Breast epithelium (tissue), 4 donors: ENCODE measurements around the gene ZNF263. TPM values are rescaled to one million over a fixed set of nuclear protein-coding genes. Genes with fewer than 3 reads are reported as not detected.

Experiments
- DNase-seq, 2 donors: peaks; one replicate each; pipeline ENCODE4 v3.0.0-alpha.2; 2019; ENCODE audit warnings: low spot score in 2 of 2
- H3K27ac ChIP-seq, 2 donors: fragments of 200-600 bp; sonication (generic) in 1 of 2; one replicate each; pipeline ENCODE4 v1.5.1; 2016 to 2019; ENCODE audit warnings: mild to moderate bottlenecking in 1 of 2
- H3K27me3 ChIP-seq, 2 donors: fragments of 200-600 bp; sonication (generic) in 1 of 2; one replicate each; pipeline versions ENCODE4 v1.5.1 to v1.6.0; 2017 to 2019; ENCODE audit warnings: control low read depth in 1 of 2, mild to moderate bottlenecking in 1 of 2
- H3K36me3 ChIP-seq: fragments of 200-600 bp; one replicate; pipeline ENCODE4 v1.5.1; 2019
- H3K4me1 ChIP-seq, 2 donors: fragments of 200-600 bp; sonication (generic); one replicate each; pipeline ENCODE4 v1.5.1; 2016 to 2019; ENCODE audit warnings: control low read depth in 1 of 2
- H3K4me3 ChIP-seq, 3 donors: fragments of 200-600 bp; sonication (generic); 1 replicate in 2 of 3; 2 replicates in 1 of 3; pipeline ENCODE4 v1.5.1; 2016 to 2019; ENCODE audit warnings: mild to moderate bottlenecking in 3 of 3, moderate library complexity in 2 of 3
- H3K9me3 ChIP-seq, 2 donors: fragments of 200-600 bp; sonication (generic) in 1 of 2; one replicate each; pipeline ENCODE4 v1.5.1; 2016 to 2019; ENCODE audit warnings: control low read depth in 1 of 2
- CTCF ChIP-seq, 3 donors: fragments of 450-650 bp; IDR thresholded peaks; one replicate each; pipeline ENCODE4 v1.5.1; 2016 to 2017; ENCODE audit warnings: antibody characterized with exemption in 3 of 3, mild to moderate bottlenecking in 3 of 3, moderate library complexity in 3 of 3
- POLR2A ChIP-seq: fragments of 450-650 bp; IDR thresholded peaks from one replicate; pipeline ENCODE4 v1.6.1; 2016; ENCODE audit warnings: antibody characterized with exemption, mild to moderate bottlenecking, moderate library complexity
- POLR2AphosphoS5 ChIP-seq, 3 donors: sonication (generic); formaldehyde crosslinking; IDR thresholded peaks; one replicate each; pipeline ENCODE4 v1.6.1; 2017; ENCODE audit warnings: antibody characterized with exemption in 3 of 3
- intact Hi-C: fragments of 100-400 bp; cut with DNase I; formaldehyde crosslinking; loops from one replicate; pipeline ENCODE4 v1.15.1; 2023; ENCODE audit warnings: low total_unique reads
- total RNA-seq, 3 donors: library from RNA; depleted of rRNA; stranded (reverse); fragments of >200 nt; gene quantifications; one replicate each; pipeline ENCODE4 v1.1.0, GENCODE V29; 2016

ZNF263 gene
- total RNA-seq, 3 donors from 2014 or later, result 38.2 to 55.8 (median 47.9) TPM

- TF ChIP-seq POLR2AphosphoS5 (IDR thresholded peaks at IDR 0.05), result no peak
- TF ChIP-seq POLR2A, result no peak
- TF ChIP-seq CTCF (IDR thresholded peaks at IDR 0.05), result no peak
- H3K36me3 ChIP-seq, result no peaks in the 10 kb centered on the region
- no peaks in the 10 kb centered on the region for H3K9me3 ChIP-seq
- DNase-seq, result no peak
- no peak overlapping the region for H3K4me3 ChIP-seq
- H3K4me1 ChIP-seq, result no peaks in the 10 kb centered on the region
- intact Hi-C loops, result no loop called here
- no peak overlapping the region for H3K27ac ChIP-seq
- H3K27me3 ChIP-seq, result peaks cover 0 to 7% of the 10 kb centered on the region in 2 donors
Measured at GRCh38 chr16:3241761-3242160, 41.5 kb upstream of the ZNF263 start.

DNA sequence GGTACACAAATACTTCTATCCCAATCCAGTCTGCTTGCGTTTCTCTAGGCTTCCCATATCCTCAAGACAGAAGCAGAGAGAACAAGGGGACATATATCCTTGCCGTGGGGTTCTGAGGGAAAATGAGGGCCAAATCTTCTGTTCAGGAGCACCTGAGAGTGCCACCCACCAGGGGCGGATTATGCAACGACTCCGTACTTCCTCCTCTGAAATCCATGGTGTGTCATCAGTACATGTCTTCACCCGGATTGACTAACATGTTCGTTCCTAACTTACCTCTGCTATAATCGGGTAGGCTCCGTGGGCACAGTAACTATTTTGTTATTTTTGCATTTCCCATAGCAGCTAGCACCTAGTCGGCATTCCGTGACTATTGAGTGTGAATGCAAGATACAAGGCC is 40.6 kb upstream of the ZNF263 start:
- peaks cover 0 to 7% of the 10 kb centered on the region in 2 donors for H3K27me3 ChIP-seq
- no peaks in the 10 kb centered on the region for H3K9me3 ChIP-seq
- intact Hi-C loops, result no loop called here
- DNase-seq, result no peak
- no peaks in the 10 kb centered on the region for H3K4me1 ChIP-seq
- H3K36me3 ChIP-seq, result no peaks in the 10 kb centered on the region
- H3K4me3 ChIP-seq, result no peak overlapping the region
- TF ChIP-seq POLR2A (no peak), POLR2AphosphoS5 (IDR thresholded peaks at IDR 0.05) (no peak)
- no peak overlapping the region for H3K27ac ChIP-seq

DNA sequence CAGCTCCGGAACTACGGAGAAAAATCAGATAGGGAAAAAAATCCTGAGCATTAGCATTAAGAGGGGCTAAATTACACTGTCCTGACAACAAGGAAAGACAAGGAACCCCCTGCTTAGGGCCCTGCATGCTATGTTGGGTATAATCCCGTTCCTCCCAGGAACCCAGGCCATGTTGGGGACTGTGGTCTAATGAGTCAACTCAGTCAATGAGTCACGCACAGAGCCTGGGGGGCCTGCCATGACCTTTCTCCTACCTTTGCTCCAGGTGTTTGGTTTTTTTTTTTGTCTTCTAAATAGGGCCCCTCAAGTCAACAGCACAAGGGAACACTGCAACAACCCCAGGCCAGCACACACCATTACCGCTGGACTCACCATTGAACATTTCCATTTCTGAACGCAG is 39.4 kb upstream of the ZNF263 start:
- H3K27ac ChIP-seq, result no peak overlapping the region
- no peak for TF ChIP-seq POLR2A
- TF ChIP-seq POLR2AphosphoS5 (IDR thresholded peaks at IDR 0.05), result no peak
- TF ChIP-seq CTCF (IDR thresholded peaks at IDR 0.05), result no peak
- no peaks in the 10 kb centered on the region for H3K36me3 ChIP-seq
- H3K27me3 ChIP-seq, result peaks cover 0 to 7% of the 10 kb centered on the region in 2 donors
- H3K9me3 ChIP-seq, result no peaks in the 10 kb centered on the region
- intact Hi-C loops, result no loop called here
- DNase-seq, result no peak
- no peak overlapping the region for H3K4me3 ChIP-seq
- no peaks in the 10 kb centered on the region for H3K4me1 ChIP-seq

GRCh38 chr16:3246002-3246401 is 37.3 kb upstream of the ZNF263 start:
- no peaks in the 10 kb centered on the region for H3K36me3 ChIP-seq
- H3K27ac ChIP-seq, result no peak overlapping the region
- intact Hi-C loops, result no loop called here
- H3K4me3 ChIP-seq, result no peak overlapping the region
- H3K4me1 ChIP-seq, result no peaks in the 10 kb centered on the region
- no peak for DNase-seq
- TF ChIP-seq CTCF (IDR thresholded peaks at IDR 0.05), result no peak
- TF ChIP-seq POLR2AphosphoS5 (IDR thresholded peaks at IDR 0.05), result no peak
- TF ChIP-seq POLR2A, result no peak
- H3K9me3 ChIP-seq, result no peaks in the 10 kb centered on the region
- H3K27me3 ChIP-seq, result peaks cover 0 to 7% of the 10 kb centered on the region in 2 donors

DNA sequence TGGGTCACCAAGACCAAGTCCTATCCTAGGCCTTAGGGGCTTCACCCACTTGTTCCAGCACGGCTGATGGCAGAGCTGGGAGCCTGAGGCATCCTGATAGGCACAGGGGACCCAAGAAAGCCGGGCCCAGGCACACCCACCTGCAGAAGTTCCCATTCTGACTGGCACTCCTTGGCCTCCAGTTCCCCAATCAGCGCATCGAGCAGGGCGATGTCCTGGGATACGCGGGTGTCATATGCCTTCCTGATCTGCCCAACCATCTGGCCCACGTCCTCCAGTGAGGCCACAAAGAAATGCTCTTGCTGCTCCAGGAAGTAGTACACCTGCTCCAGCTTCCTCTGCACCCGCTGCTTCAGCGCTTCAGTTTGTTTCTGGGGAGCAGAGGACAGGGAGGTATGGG is 36.4 kb upstream of the ZNF263 start:
- H3K9me3 ChIP-seq, result no peaks in the 10 kb centered on the region
- no peaks in the 10 kb centered on the region for H3K36me3 ChIP-seq
- H3K4me1 ChIP-seq, result no peaks in the 10 kb centered on the region
- TF ChIP-seq CTCF (IDR thresholded peaks at IDR 0.05) (no peak), POLR2A (no peak), POLR2AphosphoS5 (IDR thresholded peaks at IDR 0.05) (no peak)
- no peak for DNase-seq
- H3K27ac ChIP-seq, result no peak overlapping the region
- H3K4me3 ChIP-seq, result no peak overlapping the region
- H3K27me3 ChIP-seq, result peaks cover 0 to 7% of the 10 kb centered on the region in 2 donors
- intact Hi-C loops, result no loop called here

- TF ChIP-seq CTCF (IDR thresholded peaks at IDR 0.05) (no peak), POLR2A (no peak), POLR2AphosphoS5 (IDR thresholded peaks at IDR 0.05) (no peak)
- Histone ChIP-seq H3K4me1 (no peaks in the 10 kb centered on the region), H3K27ac (no peak overlapping the region), H3K36me3 (no peaks in the 10 kb centered on the region), H3K27me3 (peaks cover 0 to 7% of the 10 kb centered on the region in 2 donors), H3K9me3 (no peaks in the 10 kb centered on the region), H3K4me3 (no peak overlapping the region)
- intact Hi-C loops, result loop anchor here (2.0 kb wide), 1 partner anchor 54 kb away; no protein-coding TSS in a partner anchor
- DNase-seq, result no peak
Measured at GRCh38 chr16:3248596-3248995, 34.7 kb upstream of the ZNF263 start.
